ENCODE data around the gene OR1L6. TPM values are rescaled to one million over a fixed set of nuclear protein-coding genes. Genes with fewer than 3 reads are reported as not detected.

Gene OR1L6, protein sequence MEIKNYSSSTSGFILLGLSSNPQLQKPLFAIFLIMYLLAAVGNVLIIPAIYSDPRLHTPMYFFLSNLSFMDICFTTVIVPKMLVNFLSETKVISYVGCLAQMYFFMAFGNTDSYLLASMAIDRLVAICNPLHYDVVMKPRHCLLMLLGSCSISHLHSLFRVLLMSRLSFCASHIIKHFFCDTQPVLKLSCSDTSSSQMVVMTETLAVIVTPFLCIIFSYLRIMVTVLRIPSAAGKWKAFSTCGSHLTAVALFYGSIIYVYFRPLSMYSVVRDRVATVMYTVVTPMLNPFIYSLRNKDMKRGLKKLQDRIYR
- not detected for polyA plus RNA-seq (2012; ENCODE audit: low read depth, missing spikeins)

DNA sequence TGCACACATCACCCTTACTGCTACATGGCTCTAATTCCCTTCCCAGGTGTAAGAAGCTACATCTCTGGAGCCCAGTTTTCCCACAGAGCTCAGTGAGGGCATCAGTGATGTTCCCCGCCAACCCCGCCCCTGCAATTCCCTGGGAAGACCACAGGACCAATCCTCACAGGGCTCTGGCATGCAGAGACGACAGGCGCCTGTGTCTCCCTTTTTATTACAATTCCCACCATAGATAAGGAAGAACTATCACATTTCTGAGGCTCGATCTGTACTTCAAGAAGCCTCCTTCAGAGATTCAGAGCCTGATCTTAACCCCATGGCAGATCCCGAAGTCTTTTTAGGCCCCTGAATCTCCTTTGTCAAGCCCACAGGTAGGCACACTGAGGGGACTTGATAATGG lies at the start of gene OR1L6:
OR1L6 (plus strand) TSS at position 301 of the 400 bp plus-strand sequence. CDS start 7,545 bp downstream, outside the sequence.
- TF ChIP-seq POU2F2 (IDR thresholded peaks at IDR 0.05; ENCODE audit: low read depth, low read length): no peak
- TF ChIP-seq SPI1 (IDR thresholded peaks at IDR 0.05; ENCODE audit: low read depth, low read length): no peak
- TF ChIP-seq PAX5 (IDR thresholded peaks at IDR 0.05; ENCODE audit: insufficient read depth, low read length, severe bottlenecking): no peak
- no peak for TF ChIP-seq POLR2AphosphoS5 (IDR thresholded peaks at IDR 0.05; ENCODE audit: low read depth, low read length)
- no peak for TF ChIP-seq POLR2A (IDR thresholded peaks at IDR 0.05; ENCODE audit: low read depth, low read length)
- no peak for TF ChIP-seq TAF1 (IDR thresholded peaks at IDR 0.05; ENCODE audit: low read depth, low read length)
- FAIRE-seq: no peak
- no peak for DNase-seq (ENCODE audit: insufficient read length, low spot score)

DNA sequence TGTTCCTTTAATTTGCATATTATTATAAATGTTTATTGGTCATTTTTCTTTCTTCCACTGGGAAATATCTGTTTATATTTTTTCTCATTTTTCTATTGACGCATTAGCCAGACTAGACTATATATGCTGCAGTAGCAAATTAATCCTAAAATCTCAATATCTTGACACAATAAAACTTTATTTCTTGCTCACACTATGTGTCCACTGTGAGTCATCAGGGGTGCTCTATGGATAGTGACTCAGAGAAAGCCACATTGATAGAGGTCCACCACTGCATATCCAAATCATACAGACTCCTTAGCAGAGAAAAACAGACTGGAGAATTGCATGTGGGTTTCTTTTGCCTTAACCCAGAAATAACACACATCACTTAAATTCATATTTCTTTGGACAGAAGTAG lies 46.4 kb upstream of the OR1L6 start:
- no peak for TF ChIP-seq POU2F2 (IDR thresholded peaks at IDR 0.05; ENCODE audit: low read depth, low read length)
- TF ChIP-seq POLR2AphosphoS5 (IDR thresholded peaks at IDR 0.05; ENCODE audit: low read depth, low read length): no peak
- no peak for TF ChIP-seq PAX5 (IDR thresholded peaks at IDR 0.05; ENCODE audit: insufficient read depth, low read length, severe bottlenecking)
- no peak for TF ChIP-seq POLR2A (IDR thresholded peaks at IDR 0.05; ENCODE audit: low read depth, low read length)
- TF ChIP-seq SPI1 (IDR thresholded peaks at IDR 0.05; ENCODE audit: low read depth, low read length): no peak
- TF ChIP-seq TAF1 (IDR thresholded peaks at IDR 0.05; ENCODE audit: low read depth, low read length): no peak
- no peak for FAIRE-seq

DNA sequence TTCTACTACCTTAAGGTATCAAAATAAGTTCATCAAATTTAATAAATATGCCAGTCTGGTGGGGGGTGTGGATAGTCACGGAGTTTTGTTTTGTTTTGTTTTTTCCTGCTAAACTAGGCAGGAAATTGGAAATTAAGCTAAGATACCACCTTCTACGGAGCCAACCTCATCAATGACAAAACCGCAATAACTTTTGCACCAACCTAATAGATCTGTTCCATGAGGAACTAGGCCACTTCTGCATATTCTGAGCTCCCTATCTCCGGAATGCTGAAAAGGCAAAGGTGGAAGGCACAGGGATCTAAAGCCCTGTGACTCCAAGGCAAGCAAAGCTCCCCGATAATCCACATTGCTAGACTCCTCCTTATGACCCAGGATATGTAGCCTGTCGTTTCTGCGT lies 24.1 kb upstream of the OR1L6 start:
- FAIRE-seq (no peak), DNase-seq (ENCODE audit: insufficient read length, low spot score) (no peak)
- TF ChIP-seq SPI1 (IDR thresholded peaks at IDR 0.05; ENCODE audit: low read depth, low read length) (no peak), TAF1 (IDR thresholded peaks at IDR 0.05; ENCODE audit: low read depth, low read length) (no peak), POLR2A (IDR thresholded peaks at IDR 0.05; ENCODE audit: low read depth, low read length) (no peak), POU2F2 (IDR thresholded peaks at IDR 0.05; ENCODE audit: low read depth, low read length) (no peak), PAX5 (IDR thresholded peaks at IDR 0.05; ENCODE audit: insufficient read depth, low read length, severe bottlenecking) (no peak), POLR2AphosphoS5 (IDR thresholded peaks at IDR 0.05; ENCODE audit: low read depth, low read length) (no peak)

More for the DNA sequence above, 46.4 kb upstream of the OR1L6 start:
- no peak for DNase-seq (ENCODE audit: insufficient read length, low spot score)

DNA sequence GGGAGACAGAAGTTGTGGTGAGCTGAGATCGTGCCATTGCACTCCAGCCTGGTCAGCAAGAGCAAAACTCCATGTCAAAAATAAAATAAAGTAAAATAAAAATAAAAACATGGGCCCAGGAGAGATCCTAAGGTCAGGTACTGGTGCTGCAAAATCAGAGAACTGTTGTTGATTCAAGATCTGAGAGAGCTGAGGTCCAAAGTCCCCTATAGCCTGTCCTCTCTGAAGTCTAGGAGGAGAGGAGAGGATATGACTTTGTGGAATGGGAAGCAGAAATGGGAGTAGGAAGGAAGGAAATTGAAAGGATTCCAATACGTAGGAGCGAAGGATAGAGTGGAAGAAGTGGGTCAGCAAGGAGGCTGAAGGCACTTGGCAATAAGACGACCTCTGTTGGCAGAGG lies 22.9 kb upstream of the OR1L6 start:
- no peak for DNase-seq (ENCODE audit: insufficient read length, low spot score)
- no peak for FAIRE-seq
- TF ChIP-seq POLR2AphosphoS5 (IDR thresholded peaks at IDR 0.05; ENCODE audit: low read depth, low read length): no peak
- no peak for TF ChIP-seq POU2F2 (IDR thresholded peaks at IDR 0.05; ENCODE audit: low read depth, low read length)
- TF ChIP-seq TAF1 (IDR thresholded peaks at IDR 0.05; ENCODE audit: low read depth, low read length): no peak
- no peak for TF ChIP-seq POLR2A (IDR thresholded peaks at IDR 0.05; ENCODE audit: low read depth, low read length)
- TF ChIP-seq PAX5 (IDR thresholded peaks at IDR 0.05; ENCODE audit: insufficient read depth, low read length, severe bottlenecking): no peak
- no peak for TF ChIP-seq SPI1 (IDR thresholded peaks at IDR 0.05; ENCODE audit: low read depth, low read length)

DNA sequence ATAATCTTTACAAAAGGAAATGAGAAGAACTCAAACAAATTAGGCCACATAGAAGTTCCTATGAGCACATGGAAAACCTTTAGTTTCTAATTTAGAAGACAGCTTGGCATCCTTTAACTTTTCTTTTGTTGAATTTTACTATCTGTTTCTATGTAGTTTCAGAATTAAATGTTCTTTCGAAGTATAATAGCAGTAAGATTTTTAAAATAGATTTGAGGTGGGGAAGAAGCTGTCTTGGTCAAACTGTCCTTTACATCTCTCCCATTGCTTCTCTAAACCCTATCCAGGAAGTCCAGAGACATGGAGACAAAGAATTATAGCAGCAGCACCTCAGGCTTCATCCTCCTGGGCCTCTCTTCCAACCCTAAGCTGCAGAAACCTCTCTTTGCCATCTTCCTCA lies 18.4 kb upstream of the OR1L6 start, which contains the start of gene OR1L4:
OR1L4 (plus strand) TSS at position 301 of the 400 bp plus-strand sequence; CDS start at position 301, 0 bp downstream.
- TF ChIP-seq POU2F2 (IDR thresholded peaks at IDR 0.05; ENCODE audit: low read depth, low read length): no peak
- TF ChIP-seq SPI1 (IDR thresholded peaks at IDR 0.05; ENCODE audit: low read depth, low read length): no peak
- TF ChIP-seq TAF1 (IDR thresholded peaks at IDR 0.05; ENCODE audit: low read depth, low read length): no peak
- TF ChIP-seq POLR2A (IDR thresholded peaks at IDR 0.05; ENCODE audit: low read depth, low read length): no peak
- TF ChIP-seq PAX5 (IDR thresholded peaks at IDR 0.05; ENCODE audit: insufficient read depth, low read length, severe bottlenecking): no peak
- no peak for TF ChIP-seq POLR2AphosphoS5 (IDR thresholded peaks at IDR 0.05; ENCODE audit: low read depth, low read length)
- no peak for FAIRE-seq
- DNase-seq (ENCODE audit: insufficient read length, low spot score): no peak

DNA sequence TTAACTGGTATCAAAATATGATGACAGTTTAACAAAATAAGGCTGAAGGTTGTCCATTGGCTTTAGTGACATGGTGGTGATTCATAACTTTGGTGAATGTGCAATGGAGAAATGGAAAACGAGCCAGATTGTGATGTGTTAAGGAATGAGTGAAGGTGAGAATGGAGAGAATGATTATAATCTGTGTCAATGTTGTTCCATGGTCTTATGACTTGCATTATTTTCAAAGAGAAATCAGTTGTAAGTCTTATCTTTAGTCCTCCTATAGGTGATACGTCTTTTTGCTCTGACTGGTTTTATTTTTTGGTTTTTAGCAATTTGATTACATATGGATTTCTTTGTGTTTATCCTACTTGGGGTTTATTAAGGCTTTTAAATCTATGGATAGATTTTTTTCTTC lies 12.7 kb downstream of the OR1L6 start:
- TF ChIP-seq POLR2AphosphoS5 (IDR thresholded peaks at IDR 0.05; ENCODE audit: low read depth, low read length): no peak
- no peak for TF ChIP-seq PAX5 (IDR thresholded peaks at IDR 0.05; ENCODE audit: insufficient read depth, low read length, severe bottlenecking)
- no peak for TF ChIP-seq POLR2A (IDR thresholded peaks at IDR 0.05; ENCODE audit: low read depth, low read length)
- TF ChIP-seq SPI1 (IDR thresholded peaks at IDR 0.05; ENCODE audit: low read depth, low read length): no peak
- no peak for TF ChIP-seq TAF1 (IDR thresholded peaks at IDR 0.05; ENCODE audit: low read depth, low read length)
- TF ChIP-seq POU2F2 (IDR thresholded peaks at IDR 0.05; ENCODE audit: low read depth, low read length): no peak
- FAIRE-seq: no peak
- DNase-seq (ENCODE audit: insufficient read length, low spot score): no peak

DNA sequence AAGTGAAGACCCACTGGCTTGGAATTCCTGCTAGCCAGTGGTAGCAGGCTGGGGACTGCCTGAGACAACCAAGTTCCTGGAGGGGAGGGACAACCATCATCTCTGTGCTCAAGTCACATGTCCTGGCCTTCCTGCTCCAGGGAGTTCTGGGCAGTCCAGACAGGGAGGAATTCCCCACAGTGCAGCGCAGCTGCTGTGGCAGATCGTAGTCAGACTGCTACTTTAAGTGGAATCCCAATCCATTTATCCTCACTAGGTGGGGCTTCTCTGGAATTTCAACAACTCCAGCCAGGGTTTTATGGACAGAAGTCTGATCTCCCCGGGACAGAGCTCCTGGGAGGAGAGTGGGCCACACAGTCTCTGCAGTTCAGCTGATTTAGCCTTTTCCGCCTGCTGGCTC lies 25.7 kb downstream of the OR1L6 start:
- DNase-seq (ENCODE audit: insufficient read length, low spot score) (no peak), FAIRE-seq (no peak)
- no peak for TF ChIP-seq TAF1 (IDR thresholded peaks at IDR 0.05; ENCODE audit: low read depth, low read length)
- no peak for TF ChIP-seq SPI1 (IDR thresholded peaks at IDR 0.05; ENCODE audit: low read depth, low read length)
- no peak for TF ChIP-seq POLR2A (IDR thresholded peaks at IDR 0.05; ENCODE audit: low read depth, low read length)
- no peak for TF ChIP-seq POU2F2 (IDR thresholded peaks at IDR 0.05; ENCODE audit: low read depth, low read length)
- no peak for TF ChIP-seq PAX5 (IDR thresholded peaks at IDR 0.05; ENCODE audit: insufficient read depth, low read length, severe bottlenecking)

DNA sequence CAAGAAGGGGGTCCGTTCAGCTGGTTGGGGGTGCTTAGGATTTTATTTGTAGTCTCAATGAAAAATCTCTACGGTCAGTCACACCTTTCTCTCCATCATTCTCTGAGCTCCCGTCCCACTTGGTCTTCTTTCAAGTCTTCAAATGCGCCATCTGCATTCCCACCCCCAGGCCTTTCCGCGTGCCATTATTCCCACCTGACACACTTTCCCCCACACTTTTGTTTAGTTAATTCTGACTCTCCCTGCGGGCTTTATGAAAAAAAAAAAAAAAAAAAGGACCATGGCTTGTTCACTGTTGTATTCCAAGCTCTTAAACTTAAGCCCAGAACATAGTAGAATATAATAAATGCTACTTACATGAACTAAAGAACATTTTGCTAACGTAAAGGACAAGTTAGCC lies 34.9 kb downstream of the OR1L6 start:
- FAIRE-seq (no peak), DNase-seq (ENCODE audit: insufficient read length, low spot score) (no peak)
- TF ChIP-seq POLR2A (IDR thresholded peaks at IDR 0.05; ENCODE audit: low read depth, low read length): no peak
- no peak for TF ChIP-seq SPI1 (IDR thresholded peaks at IDR 0.05; ENCODE audit: low read depth, low read length)
- no peak for TF ChIP-seq PAX5 (IDR thresholded peaks at IDR 0.05; ENCODE audit: insufficient read depth, low read length, severe bottlenecking)
- TF ChIP-seq POLR2AphosphoS5 (IDR thresholded peaks at IDR 0.05; ENCODE audit: low read depth, low read length): no peak
- no peak for TF ChIP-seq TAF1 (IDR thresholded peaks at IDR 0.05; ENCODE audit: low read depth, low read length)
- TF ChIP-seq POU2F2 (IDR thresholded peaks at IDR 0.05; ENCODE audit: low read depth, low read length): no peak

DNA sequence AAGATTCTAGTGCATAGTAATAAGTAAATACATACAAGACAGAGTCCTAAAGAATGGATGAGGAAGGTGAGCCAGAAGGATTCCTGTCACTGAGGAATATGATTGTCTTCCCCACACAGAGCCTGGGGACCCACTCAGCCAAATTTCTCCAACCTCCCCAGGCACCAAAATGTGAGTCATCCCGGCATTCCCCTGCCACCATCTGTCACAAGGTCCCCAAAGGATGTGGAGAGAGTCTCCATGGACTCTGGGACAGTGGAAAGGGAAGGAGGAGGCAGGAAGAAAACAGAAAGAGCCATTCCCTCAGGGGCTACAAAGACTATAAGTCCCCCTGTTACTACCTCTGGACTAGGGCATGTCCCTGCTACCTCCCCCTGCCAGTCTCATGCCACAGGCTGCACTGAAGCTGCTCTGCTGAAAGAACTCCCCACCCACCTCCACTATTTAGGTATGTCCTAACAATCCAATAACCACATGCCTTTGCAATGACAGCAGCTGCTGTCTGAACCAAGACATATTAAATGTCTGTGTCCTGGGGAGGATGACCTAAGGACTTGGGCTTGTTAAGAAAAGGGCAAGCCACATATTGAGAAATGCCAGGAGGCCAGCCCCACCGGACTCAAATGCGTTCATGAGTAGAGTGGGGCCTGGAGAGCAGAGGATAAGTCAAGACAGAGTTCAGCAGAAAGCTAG lies 36.0 kb downstream of the OR1L6 start:
- FAIRE-seq: no peak

More for the DNA sequence above, 36.0 kb downstream of the OR1L6 start:
- DNase-seq (ENCODE audit: insufficient read length, low spot score): no peak
- TF ChIP-seq PAX5 (IDR thresholded peaks at IDR 0.05; ENCODE audit: insufficient read depth, low read length, severe bottlenecking) (no peak), POU2F2 (IDR thresholded peaks at IDR 0.05; ENCODE audit: low read depth, low read length) (no peak), POLR2A (IDR thresholded peaks at IDR 0.05; ENCODE audit: low read depth, low read length) (no peak), POLR2AphosphoS5 (IDR thresholded peaks at IDR 0.05; ENCODE audit: low read depth, low read length) (no peak), SPI1 (IDR thresholded peaks at IDR 0.05; ENCODE audit: low read depth, low read length) (no peak), TAF1 (IDR thresholded peaks at IDR 0.05; ENCODE audit: low read depth, low read length) (no peak)
